ENCODE results near the gene WDR90. TPM values are rescaled to one million over a fixed set of nuclear protein-coding genes. Genes with fewer than 3 reads are reported as not detected.

The WDR90 gene
- polyA plus RNA-seq, 3 donors: 0.13 to 16.5 (median 1.1) TPM

DNA sequence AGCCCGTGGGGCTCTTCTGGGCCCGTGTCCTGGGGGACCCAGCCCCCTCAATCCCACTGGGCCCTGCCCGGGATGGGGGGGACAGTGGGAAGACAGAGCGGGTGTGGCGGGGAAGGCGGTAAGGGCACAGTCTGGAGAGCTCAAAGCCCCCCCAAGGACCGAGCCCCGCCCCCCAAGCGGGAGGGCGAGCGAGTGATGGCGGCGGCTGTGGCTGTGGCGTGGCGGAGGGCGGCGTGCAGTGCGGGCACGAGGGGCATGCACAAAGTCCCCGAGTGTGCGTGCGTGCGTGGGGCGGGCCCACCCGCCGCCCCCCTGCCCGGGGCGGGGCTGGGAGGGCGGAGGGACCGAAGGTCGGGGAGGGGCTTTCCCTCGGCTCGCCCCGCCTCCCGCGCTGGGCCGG is 44.6 kb downstream of the WDR90 start:
- no peak overlapping the region for H3K9ac ChIP-seq (ENCODE audit: insufficient read depth, low read length, poor library complexity, severe bottlenecking)
- peak overlapping the region in 1 of 2 donors; percentile 75 for H3K4me3 Mint-ChIP-seq
- no peak for DNase-seq
- TF ChIP-seq, protein P1, sequence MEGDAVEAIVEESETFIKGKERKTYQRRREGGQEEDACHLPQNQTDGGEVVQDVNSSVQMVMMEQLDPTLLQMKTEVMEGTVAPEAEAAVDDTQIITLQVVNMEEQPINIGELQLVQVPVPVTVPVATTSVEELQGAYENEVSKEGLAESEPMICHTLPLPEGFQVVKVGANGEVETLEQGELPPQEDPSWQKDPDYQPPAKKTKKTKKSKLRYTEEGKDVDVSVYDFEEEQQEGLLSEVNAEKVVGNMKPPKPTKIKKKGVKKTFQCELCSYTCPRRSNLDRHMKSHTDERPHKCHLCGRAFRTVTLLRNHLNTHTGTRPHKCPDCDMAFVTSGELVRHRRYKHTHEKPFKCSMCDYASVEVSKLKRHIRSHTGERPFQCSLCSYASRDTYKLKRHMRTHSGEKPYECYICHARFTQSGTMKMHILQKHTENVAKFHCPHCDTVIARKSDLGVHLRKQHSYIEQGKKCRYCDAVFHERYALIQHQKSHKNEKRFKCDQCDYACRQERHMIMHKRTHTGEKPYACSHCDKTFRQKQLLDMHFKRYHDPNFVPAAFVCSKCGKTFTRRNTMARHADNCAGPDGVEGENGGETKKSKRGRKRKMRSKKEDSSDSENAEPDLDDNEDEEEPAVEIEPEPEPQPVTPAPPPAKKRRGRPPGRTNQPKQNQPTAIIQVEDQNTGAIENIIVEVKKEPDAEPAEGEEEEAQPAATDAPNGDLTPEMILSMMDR (IDR thresholded peaks at IDR 0.05): no peak
- no peak overlapping the region for H2AFZ ChIP-seq (ENCODE audit: insufficient read depth, low read depth, low read length, poor library complexity, severe bottlenecking)
- H3K4me1 Mint-ChIP-seq: peaks cover 22% of the 10 kb centered on the region
- no peaks in the 10 kb centered on the region for H3K79me2 ChIP-seq (ENCODE audit: insufficient read depth, low read length)
- H4K20me1 ChIP-seq (ENCODE audit: insufficient read depth, low read length): peaks cover 3% of the 10 kb centered on the region
- H3K9me3 ChIP-seq (replicated peaks in 1 of 2; ENCODE audit: control insufficient read depth in 1 of 2, insufficient read depth in 1 of 2, low read length in 2 of 2): peaks cover 0 to 4% of the 10 kb centered on the region in 2 donors
- H3K4me2 ChIP-seq (replicated peaks; ENCODE audit: extremely low read depth, low read length, poor library complexity, severe bottlenecking): peak overlapping the region; percentile 76
- intact Hi-C loops (cut with micrococcal nuclease): no loop called here
- H3K9me3 Mint-ChIP-seq: peaks cover 6 to 32% (median 8%) of the 10 kb centered on the region in 7 donors
- peaks cover 20 to 54% of the 10 kb centered on the region in 2 donors for H3K27me3 ChIP-seq (ENCODE audit: control insufficient read depth in 2 of 2, insufficient read depth in 2 of 2, low read length in 2 of 2)
- WGBS (ENCODE audit: insufficient coverage): 4% methylated on average over 31 of the region's 37 CpGs
- peaks cover 4 to 5% of the 10 kb centered on the region in 2 donors for H3K36me3 Mint-ChIP-seq
- peaks cover 31 to 42% of the 10 kb centered on the region in 2 donors for H3K4me1 ChIP-seq (ENCODE audit: control insufficient read depth in 1 of 2, insufficient read depth in 2 of 2, low read length in 2 of 2)
- H3K27ac ChIP-seq (ENCODE audit: low read depth in 1 of 2, low read length in 2 of 2): no peak overlapping the region
- no peak overlapping the region for H3K27ac Mint-ChIP-seq
- peaks cover 57 to 77% (median 69%) of the 10 kb centered on the region in 3 donors for H3K27me3 Mint-ChIP-seq (ENCODE audit: low read depth in 3 of 3)
- no peak overlapping the region for H3K4me3 ChIP-seq (replicated peaks in 1 of 3; ENCODE audit: low read depth in 2 of 3, low read length in 3 of 3)
- no peaks in the 10 kb centered on the region for H3K36me3 ChIP-seq (replicated peaks in 1 of 2; ENCODE audit: control insufficient read depth in 1 of 2, insufficient read depth in 2 of 2, low read length in 2 of 2)

DNA sequence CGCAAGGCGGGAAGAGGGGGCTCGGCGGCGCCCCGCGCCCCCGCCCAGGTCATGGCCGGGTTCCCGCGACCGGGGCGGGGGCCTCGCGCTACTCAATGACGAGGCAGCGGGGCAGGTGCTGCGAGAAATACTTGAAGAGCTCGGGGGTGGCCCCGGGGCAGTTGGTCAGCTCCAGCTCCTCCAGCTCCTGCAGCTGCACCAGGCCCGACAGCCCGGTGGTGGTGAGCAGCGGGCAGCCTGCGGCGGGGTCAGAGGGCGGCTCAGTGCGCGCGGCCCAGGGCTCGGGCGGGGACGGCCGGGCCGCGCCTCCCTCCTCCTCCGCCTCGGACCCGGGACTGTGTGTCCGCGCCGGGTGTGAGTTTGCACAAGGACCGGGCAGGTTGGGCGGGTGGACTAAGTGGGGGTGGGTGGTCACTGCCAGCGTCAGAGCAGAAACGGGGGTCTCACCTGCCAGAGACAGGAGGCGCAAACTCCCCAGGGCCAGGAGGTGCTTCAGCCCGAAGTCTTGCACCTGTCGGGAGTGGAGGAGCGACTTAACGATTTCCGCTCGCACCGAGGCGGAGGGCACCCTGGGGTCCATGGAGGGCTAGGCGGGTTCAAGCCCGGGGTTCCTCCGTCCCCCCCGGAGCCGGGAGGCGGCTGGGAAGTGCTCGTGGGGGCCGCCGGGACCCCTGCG is 45.2 kb downstream of the WDR90 start:
- no peak overlapping the region for H3K9ac ChIP-seq (ENCODE audit: insufficient read depth, low read length, poor library complexity, severe bottlenecking)
- DNase-seq: no peak

More for the DNA sequence above, 45.2 kb downstream of the WDR90 start:
- TF ChIP-seq, protein P1 (IDR thresholded peaks at IDR 0.05): no peak
- no peaks in the 10 kb centered on the region for H3K79me2 ChIP-seq (ENCODE audit: insufficient read depth, low read length)
- peaks cover 18% of the 10 kb centered on the region for H3K4me1 Mint-ChIP-seq
- peaks cover 20 to 59% of the 10 kb centered on the region in 2 donors for H3K27me3 ChIP-seq (ENCODE audit: control insufficient read depth in 2 of 2, insufficient read depth in 2 of 2, low read length in 2 of 2)
- H3K4me1 ChIP-seq (ENCODE audit: control insufficient read depth in 1 of 2, insufficient read depth in 2 of 2, low read length in 2 of 2): peaks cover 26 to 36% of the 10 kb centered on the region in 2 donors
- peaks cover 0 to 4% of the 10 kb centered on the region in 2 donors for H3K9me3 ChIP-seq (replicated peaks in 1 of 2; ENCODE audit: control insufficient read depth in 1 of 2, insufficient read depth in 1 of 2, low read length in 2 of 2)
- peak overlapping the region; percentile 76 for H3K4me2 ChIP-seq (replicated peaks; ENCODE audit: extremely low read depth, low read length, poor library complexity, severe bottlenecking)
- H2AFZ ChIP-seq (ENCODE audit: insufficient read depth, low read depth, low read length, poor library complexity, severe bottlenecking): no peak overlapping the region
- H3K36me3 Mint-ChIP-seq: peaks cover 4 to 5% of the 10 kb centered on the region in 2 donors
- peaks cover 57 to 83% (median 74%) of the 10 kb centered on the region in 3 donors for H3K27me3 Mint-ChIP-seq (ENCODE audit: low read depth in 3 of 3)
- 2% methylated on average over 47 of the region's 64 CpGs for WGBS (ENCODE audit: insufficient coverage)
- H3K4me3 ChIP-seq (replicated peaks in 1 of 3; ENCODE audit: low read depth in 2 of 3, low read length in 3 of 3): no peak overlapping the region
- no peaks in the 10 kb centered on the region for H4K20me1 ChIP-seq (ENCODE audit: insufficient read depth, low read length)
- intact Hi-C loops (cut with micrococcal nuclease): no loop called here
- peak overlapping the region; percentile 51 to 84 for H3K4me3 Mint-ChIP-seq
- no peak overlapping the region for H3K27ac ChIP-seq (ENCODE audit: low read depth in 1 of 2, low read length in 2 of 2)
- H3K36me3 ChIP-seq (replicated peaks in 1 of 2; ENCODE audit: control insufficient read depth in 1 of 2, insufficient read depth in 2 of 2, low read length in 2 of 2): no peaks in the 10 kb centered on the region
- peaks cover 6 to 32% (median 8%) of the 10 kb centered on the region in 7 donors for H3K9me3 Mint-ChIP-seq
- no peak overlapping the region for H3K27ac Mint-ChIP-seq
